A549 (cell line): ENCODE measurements around the gene USP22.

Experiments
- HEYL ChIP-seq: fragments of 250-450 bp; sonication (Bioruptor Pico); IDR thresholded peaks from 2 replicates; pipeline ENCODE4 v1.8.0; 2021; ENCODE audit warnings: mild to moderate bottlenecking, moderate library complexity
- HOXA7 ChIP-seq: fragments of 250-450 bp; sonication (Bioruptor Pico); IDR thresholded peaks from 2 replicates; pipeline ENCODE4 v1.5.0; 2020; ENCODE audit warnings: mild to moderate bottlenecking, moderate library complexity
- MAZ ChIP-seq: fragments of 150-350 bp; IDR thresholded peaks from 2 replicates; pipeline ENCODE4 v1.6.1; 2014; ENCODE audit warnings: antibody characterized with exemption, low read depth, low read length, borderline replicate concordance
- MYC ChIP-seq: IDR thresholded peaks from 2 replicates; pipeline ENCODE4 v1.6.1; 2012; ENCODE audit warnings: mild to moderate bottlenecking, inconsistent platforms, low read length, improper control_type of control experiment, borderline replicate concordance
- RAD21 ChIP-seq, 2 experiments: fragments of >200 bp in 1 of 2; sonication (Bioruptor Twin) in 1 of 2; formaldehyde crosslinking in 1 of 2; IDR thresholded peaks in 1 of 2; conservative IDR thresholded peaks in 1 of 2; 2 replicates in 1 of 2; 3 replicates in 1 of 2; pipeline ENCODE4 v1.6.1; 2012 to 2018; ENCODE audit warnings: inconsistent platforms in 1 of 2
- RNF2 ChIP-seq: fragments of 200-600 bp; sonication (generic); IDR thresholded peaks from 2 replicates; pipeline ENCODE4 v1.6.1; 2016; ENCODE audit warnings: low read depth, mild to moderate bottlenecking, antibody characterized with exemption, moderate library complexity, borderline replicate concordance
- SMC3 ChIP-seq: fragments of >200 bp; sonication (Bioruptor Twin); formaldehyde crosslinking; IDR thresholded peaks from 3 replicates; pipeline ENCODE4 v1.6.1; 2018; ENCODE audit warnings: inconsistent platforms
- SREBF2 ChIP-seq: fragments of 450-650 bp; IDR thresholded peaks from 2 replicates; pipeline ENCODE4 v1.6.1; 2014; ENCODE audit warnings: mild to moderate bottlenecking, moderate library complexity
- TF ChIP-seq, protein P1 (sequence below): fragments of >200 bp; sonication (Bioruptor Twin); formaldehyde crosslinking; IDR thresholded peaks from 3 replicates; pipeline ENCODE4 v1.5.1; 2016
- TF ChIP-seq, protein P2 (sequence below): fragments of >200 bp; sonication (Bioruptor Twin); formaldehyde crosslinking; IDR thresholded peaks from 3 replicates; pipeline ENCODE4 v1.6.1; 2016
- TF ChIP-seq, protein P3 (sequence below): IDR thresholded peaks from 2 replicates; pipeline ENCODE4 v1.6.1; 2012

DNA sequence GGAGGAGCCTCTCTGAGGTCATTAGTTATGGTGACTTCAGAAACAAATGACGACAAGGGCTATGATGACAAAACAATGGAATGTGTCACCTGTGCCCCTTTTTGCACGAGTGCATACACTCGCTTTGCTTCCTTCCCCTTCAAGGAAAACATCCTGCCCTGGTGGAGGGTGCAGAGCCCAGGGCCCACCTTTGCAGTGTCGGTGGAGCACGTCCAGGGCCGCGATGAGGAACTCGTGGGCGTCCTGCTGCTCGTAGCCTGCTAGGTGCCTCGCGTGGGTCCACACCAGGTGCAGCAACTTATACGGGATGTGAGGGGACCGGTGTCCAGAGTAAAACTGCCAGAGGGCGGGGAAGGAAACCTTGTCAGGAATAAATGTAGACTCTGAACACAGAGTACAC, 27.2 kb downstream of the USP22 start:
- TF ChIP-seq MYC, result no peak
- no peak for TF ChIP-seq HEYL
- no peak for TF ChIP-seq RNF2
- TF ChIP-seq, protein P1, sequence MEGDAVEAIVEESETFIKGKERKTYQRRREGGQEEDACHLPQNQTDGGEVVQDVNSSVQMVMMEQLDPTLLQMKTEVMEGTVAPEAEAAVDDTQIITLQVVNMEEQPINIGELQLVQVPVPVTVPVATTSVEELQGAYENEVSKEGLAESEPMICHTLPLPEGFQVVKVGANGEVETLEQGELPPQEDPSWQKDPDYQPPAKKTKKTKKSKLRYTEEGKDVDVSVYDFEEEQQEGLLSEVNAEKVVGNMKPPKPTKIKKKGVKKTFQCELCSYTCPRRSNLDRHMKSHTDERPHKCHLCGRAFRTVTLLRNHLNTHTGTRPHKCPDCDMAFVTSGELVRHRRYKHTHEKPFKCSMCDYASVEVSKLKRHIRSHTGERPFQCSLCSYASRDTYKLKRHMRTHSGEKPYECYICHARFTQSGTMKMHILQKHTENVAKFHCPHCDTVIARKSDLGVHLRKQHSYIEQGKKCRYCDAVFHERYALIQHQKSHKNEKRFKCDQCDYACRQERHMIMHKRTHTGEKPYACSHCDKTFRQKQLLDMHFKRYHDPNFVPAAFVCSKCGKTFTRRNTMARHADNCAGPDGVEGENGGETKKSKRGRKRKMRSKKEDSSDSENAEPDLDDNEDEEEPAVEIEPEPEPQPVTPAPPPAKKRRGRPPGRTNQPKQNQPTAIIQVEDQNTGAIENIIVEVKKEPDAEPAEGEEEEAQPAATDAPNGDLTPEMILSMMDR, result no peak
- TF ChIP-seq RAD21 (conservative IDR thresholded peaks at IDR 0.05 in 1 of 2, IDR thresholded peaks at IDR 0.05 in 1 of 2), result no peak
- no peak for TF ChIP-seq MAZ
- TF ChIP-seq SREBF2, result no peak
- TF ChIP-seq, protein P2, sequence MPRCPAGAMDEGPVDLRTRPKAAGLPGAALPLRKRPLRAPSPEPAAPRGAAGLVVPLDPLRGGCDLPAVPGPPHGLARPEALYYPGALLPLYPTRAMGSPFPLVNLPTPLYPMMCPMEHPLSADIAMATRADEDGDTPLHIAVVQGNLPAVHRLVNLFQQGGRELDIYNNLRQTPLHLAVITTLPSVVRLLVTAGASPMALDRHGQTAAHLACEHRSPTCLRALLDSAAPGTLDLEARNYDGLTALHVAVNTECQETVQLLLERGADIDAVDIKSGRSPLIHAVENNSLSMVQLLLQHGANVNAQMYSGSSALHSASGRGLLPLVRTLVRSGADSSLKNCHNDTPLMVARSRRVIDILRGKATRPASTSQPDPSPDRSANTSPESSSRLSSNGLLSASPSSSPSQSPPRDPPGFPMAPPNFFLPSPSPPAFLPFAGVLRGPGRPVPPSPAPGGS, result no peak
- no peak for TF ChIP-seq SMC3
- TF ChIP-seq HOXA7, result no peak
- TF ChIP-seq, protein P3, sequence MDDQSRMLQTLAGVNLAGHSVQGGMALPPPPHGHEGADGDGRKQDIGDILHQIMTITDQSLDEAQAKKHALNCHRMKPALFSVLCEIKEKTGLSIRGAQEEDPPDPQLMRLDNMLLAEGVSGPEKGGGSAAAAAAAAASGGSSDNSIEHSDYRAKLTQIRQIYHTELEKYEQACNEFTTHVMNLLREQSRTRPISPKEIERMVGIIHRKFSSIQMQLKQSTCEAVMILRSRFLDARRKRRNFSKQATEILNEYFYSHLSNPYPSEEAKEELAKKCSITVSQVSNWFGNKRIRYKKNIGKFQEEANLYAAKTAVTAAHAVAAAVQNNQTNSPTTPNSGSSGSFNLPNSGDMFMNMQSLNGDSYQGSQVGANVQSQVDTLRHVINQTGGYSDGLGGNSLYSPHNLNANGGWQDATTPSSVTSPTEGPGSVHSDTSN, result no peak
